K562 (cell line): ENCODE measurements around the gene SEL1L.
A peak's percentile ranks its signal among the peaks of the same experiment; 100 is the strongest.

Source experiments
- EP300 ChIP-seq: IDR thresholded peaks from 2 replicates; pipeline ENCODE4 v1.6.1; 2012; ENCODE audit warnings: low read length, improper control_type of control experiment
- HNRNPK ChIP-seq: fragments of 200-400 bp; formaldehyde crosslinking; IDR thresholded peaks from one replicate; pipeline ENCODE4 v1.6.1; 2018; ENCODE audit warnings: mild to moderate bottlenecking, low read depth, low read length; ENCODE audit not compliant: poor library complexity, severe bottlenecking
- JUN ChIP-seq, 2 experiments: sonication (generic) in 1 of 2; formaldehyde crosslinking in 1 of 2; IDR thresholded peaks; 2 replicates each; pipeline versions ENCODE4 v1.6.1 to v1.8.0; 2012 to 2022; ENCODE audit warnings: borderline replicate concordance in 2 of 2, mild to moderate bottlenecking in 2 of 2, improper control_type of control experiment in 1 of 2, low read depth in 1 of 2, low read length in 1 of 2, missing genetic modification reagents in 1 of 2
- KDM4B ChIP-seq, 2 experiments: fragments of 450-650 bp in 1 of 2; sonication (generic) in 1 of 2; IDR thresholded peaks; 2 replicates each; pipeline ENCODE4 v1.6.1; 2016 to 2017; ENCODE audit warnings: borderline replicate concordance in 2 of 2, antibody characterized with exemption in 1 of 2, low read depth in 1 of 2, mild to moderate bottlenecking in 1 of 2
- MEF2A ChIP-seq: IDR thresholded peaks from 2 replicates; pipeline ENCODE4 v1.6.1; 2011; ENCODE audit warnings: low read depth, mild to moderate bottlenecking, low read length, moderate library complexity; ENCODE audit not compliant: control insufficient read depth
- RAD21 ChIP-seq, 2 experiments: fragments of 250-450 bp in 1 of 2; fragments of 450-650 bp in 1 of 2; sonication (Bioruptor Pico) in 1 of 2; formaldehyde crosslinking in 1 of 2; IDR thresholded peaks in 1 of 2; conservative IDR thresholded peaks in 1 of 2; 2 replicates each; pipeline versions ENCODE4 v1.4.0 to v1.8.0; 2020 to 2022; ENCODE audit warnings: mild to moderate bottlenecking in 2 of 2, moderate library complexity in 1 of 2
- USF2 ChIP-seq: sonication (generic); formaldehyde crosslinking; IDR thresholded peaks from 2 replicates; pipeline ENCODE4 v1.5.0; 2020; ENCODE audit warnings: missing genetic modification reagents
- YY1 ChIP-seq, 3 experiments: IDR thresholded peaks; 2 replicates each; pipeline ENCODE4 v1.6.1; 2011; ENCODE audit warnings: low read length in 2 of 3, mild to moderate bottlenecking in 2 of 3, moderate library complexity in 2 of 3, borderline replicate concordance in 1 of 3, control low read depth in 1 of 3, low read depth in 1 of 3; ENCODE audit not compliant: insufficient read depth in 3 of 3, insufficient replicate concordance in 2 of 3, control insufficient read depth in 1 of 3, insufficient read length in 1 of 3; ENCODE audit errors: extremely low read depth in 1 of 3
- ZFP36 ChIP-seq: fragments of 150-350 bp; IDR thresholded peaks from 2 replicates; pipeline ENCODE4 v1.6.1; 2018; ENCODE audit warnings: low read length, low read depth; ENCODE audit not compliant: partially characterized antibody
- ZNF431 ChIP-seq: sonication (generic); formaldehyde crosslinking; IDR thresholded peaks from 2 replicates; pipeline ENCODE4 v1.8.0; 2022; ENCODE audit warnings: mild to moderate bottlenecking, missing genetic modification reagents
- TF ChIP-seq, protein P1 (sequence below), 3 experiments: IDR thresholded peaks in 2 of 3; conservative IDR thresholded peaks in 1 of 3; 2 replicates each; pipeline ENCODE4 v1.5.1; 2011 to 2012; ENCODE audit warnings: low read length in 3 of 3, mild to moderate bottlenecking in 3 of 3, control low read depth in 2 of 3, improper control_type of control experiment in 1 of 3, inconsistent platforms in 1 of 3, low read depth in 1 of 3, mixed read lengths in 1 of 3, moderate library complexity in 1 of 3; ENCODE audit not compliant: insufficient read depth in 2 of 3

DNA sequence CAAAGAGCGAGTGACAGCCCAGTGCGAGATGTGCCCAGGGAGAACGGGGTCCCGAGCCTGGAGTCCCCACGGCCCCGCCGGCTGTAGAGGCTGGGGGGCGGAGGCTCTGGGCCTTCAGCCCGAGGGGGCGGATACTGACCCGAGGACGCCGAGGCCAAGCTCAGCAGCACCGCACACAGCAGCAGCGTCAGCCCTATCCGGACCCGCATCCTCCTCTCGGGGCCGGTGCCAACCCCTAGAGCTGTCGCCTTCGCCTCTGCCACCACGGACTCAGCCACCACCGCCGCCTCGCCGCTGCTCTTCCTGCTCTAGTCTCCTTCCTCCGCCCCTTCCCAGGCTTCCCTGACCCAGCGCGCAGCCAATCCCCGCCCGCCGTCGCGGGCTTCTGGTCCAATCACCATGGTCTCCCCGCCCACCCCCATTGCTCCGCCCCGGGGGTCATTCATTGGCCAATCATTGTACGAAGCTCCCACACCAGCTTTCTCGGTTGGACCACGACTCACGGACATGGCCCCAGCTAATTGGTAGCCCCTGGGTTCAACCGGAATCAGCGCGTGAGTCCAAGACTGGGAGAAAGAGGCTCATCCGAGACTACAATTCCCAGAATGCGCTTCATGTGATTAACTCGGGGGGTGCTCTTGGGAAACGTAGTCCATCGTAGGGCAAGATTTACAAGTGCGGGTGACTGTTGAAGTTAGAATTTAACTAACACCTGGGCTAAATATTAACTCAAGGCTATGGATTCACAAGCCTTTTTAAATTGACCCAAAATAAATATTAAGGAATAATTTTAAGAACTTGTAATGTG lies at the start of gene SEL1L:
- TF ChIP-seq, protein P1, sequence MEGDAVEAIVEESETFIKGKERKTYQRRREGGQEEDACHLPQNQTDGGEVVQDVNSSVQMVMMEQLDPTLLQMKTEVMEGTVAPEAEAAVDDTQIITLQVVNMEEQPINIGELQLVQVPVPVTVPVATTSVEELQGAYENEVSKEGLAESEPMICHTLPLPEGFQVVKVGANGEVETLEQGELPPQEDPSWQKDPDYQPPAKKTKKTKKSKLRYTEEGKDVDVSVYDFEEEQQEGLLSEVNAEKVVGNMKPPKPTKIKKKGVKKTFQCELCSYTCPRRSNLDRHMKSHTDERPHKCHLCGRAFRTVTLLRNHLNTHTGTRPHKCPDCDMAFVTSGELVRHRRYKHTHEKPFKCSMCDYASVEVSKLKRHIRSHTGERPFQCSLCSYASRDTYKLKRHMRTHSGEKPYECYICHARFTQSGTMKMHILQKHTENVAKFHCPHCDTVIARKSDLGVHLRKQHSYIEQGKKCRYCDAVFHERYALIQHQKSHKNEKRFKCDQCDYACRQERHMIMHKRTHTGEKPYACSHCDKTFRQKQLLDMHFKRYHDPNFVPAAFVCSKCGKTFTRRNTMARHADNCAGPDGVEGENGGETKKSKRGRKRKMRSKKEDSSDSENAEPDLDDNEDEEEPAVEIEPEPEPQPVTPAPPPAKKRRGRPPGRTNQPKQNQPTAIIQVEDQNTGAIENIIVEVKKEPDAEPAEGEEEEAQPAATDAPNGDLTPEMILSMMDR (IDR thresholded peaks at IDR 0.05 in 2 of 3, conservative IDR thresholded peaks at IDR 0.05 in 1 of 3; ENCODE audit: insufficient read depth in 2 of 3, low read depth in 1 of 3, low read length in 3 of 3) = no peak
- TF ChIP-seq RAD21 (CRISPR knock-in tag; conservative IDR thresholded peaks at IDR 0.05 in 1 of 2, IDR thresholded peaks at IDR 0.05 in 1 of 2) = no peak
- TF ChIP-seq EP300 = no peak
- TF ChIP-seq JUN (IDR thresholded peaks at IDR 0.05; ENCODE audit: borderline replicate concordance, low read depth, low read length) = no peak
- TF ChIP-seq JUN (CRISPR knock-in tag; IDR thresholded peaks at IDR 0.05; ENCODE audit: borderline replicate concordance) = no peak
- no peak for TF ChIP-seq HNRNPK
- no peak for TF ChIP-seq ZNF431 (CRISPR knock-in tag)
- TF ChIP-seq MEF2A = no peak
- no peak for TF ChIP-seq KDM4B (IDR thresholded peaks at IDR 0.05; ENCODE audit: borderline replicate concordance in 2 of 2, low read depth in 1 of 2)
- TF ChIP-seq YY1 (IDR thresholded peaks at IDR 0.05; ENCODE audit: borderline replicate concordance in 1 of 3, control insufficient read depth in 1 of 3, extremely low read depth in 1 of 3, insufficient read depth in 3 of 3, insufficient read length in 1 of 3, insufficient replicate concordance in 2 of 3, low read depth in 1 of 3, low read length in 2 of 3) = peak in 1 of 3 experiments; percentile 10
- TF ChIP-seq ZFP36 = no peak
- no peak for TF ChIP-seq USF2 (CRISPR knock-in tag)
